GM03348 (cell line): ENCODE data around the gene PRKCA.
A peak's percentile ranks its signal among the peaks of the same experiment; 100 is the strongest.

Experiments
- DNase-seq: peaks from one replicate; pipeline ENCODE4 v3.0.0; 2012; ENCODE audit warnings: low spot score

PRKCA gene

DNA sequence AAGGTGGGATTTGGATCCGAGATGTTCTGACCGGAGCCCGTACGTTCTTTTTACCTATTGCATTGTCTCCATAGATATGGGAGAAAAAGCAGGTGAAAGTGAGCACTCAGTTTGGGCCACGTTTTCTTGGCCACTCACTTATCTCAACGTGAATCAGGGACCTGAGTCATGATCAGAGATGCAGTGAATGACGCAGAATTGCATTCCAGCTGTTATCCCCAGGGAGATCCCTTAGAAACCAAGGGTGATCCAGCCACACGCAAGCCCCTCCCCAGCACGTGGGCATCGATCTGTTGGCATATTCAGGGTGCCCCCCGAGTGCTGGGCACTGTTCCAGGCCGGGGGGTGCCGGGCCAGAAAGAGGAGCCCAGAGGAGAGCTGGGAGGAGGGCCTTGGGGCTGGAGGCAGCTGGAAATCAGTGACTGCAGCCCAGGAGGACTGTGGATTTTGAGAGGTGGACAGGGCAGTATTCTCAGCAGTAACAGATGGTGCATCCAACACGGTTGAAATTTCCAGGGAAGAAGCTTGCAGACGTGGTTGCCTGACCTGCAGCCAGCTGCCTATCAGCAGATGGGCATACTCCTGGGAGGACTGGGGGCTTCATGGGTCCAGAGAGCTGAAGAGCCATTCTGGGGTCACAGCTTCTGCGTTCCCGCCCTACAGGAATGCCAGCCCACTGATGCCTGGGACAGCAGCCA, 445.3 kb downstream of the PRKCA start:
- DNase-seq: peak; percentile 74

- no peak for DNase-seq
Measured at GRCh38 chr17:66748578-66748977, 446.2 kb downstream of the PRKCA start.

GRCh38 chr17:66749217-66749832, 446.9 kb downstream of the PRKCA start:
- DNase-seq: no peak

DNA sequence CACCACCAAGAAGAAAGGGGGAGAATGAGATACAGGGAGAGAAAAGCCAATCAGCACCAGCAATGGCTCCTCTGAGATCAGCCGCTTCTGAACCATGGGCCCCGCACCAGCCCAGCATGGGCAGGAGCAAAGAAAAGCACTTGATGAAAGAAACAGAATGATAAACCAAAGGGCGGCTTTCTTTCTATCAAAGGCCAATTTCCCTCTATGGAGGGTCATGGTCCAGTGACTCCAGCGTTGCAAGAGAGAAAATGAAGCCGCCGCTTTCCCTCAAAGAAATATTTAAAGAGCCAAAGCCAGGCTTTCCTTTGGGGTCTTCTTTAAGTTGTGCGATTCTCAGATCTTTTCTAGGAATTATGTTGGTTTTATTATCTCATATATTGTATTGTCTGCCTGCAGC, 447.7 kb downstream of the PRKCA start:
- DNase-seq: no peak

- DNase-seq: no peak
Measured at GRCh38 chr17:66750781-66751543, 448.5 kb downstream of the PRKCA start.

DNA sequence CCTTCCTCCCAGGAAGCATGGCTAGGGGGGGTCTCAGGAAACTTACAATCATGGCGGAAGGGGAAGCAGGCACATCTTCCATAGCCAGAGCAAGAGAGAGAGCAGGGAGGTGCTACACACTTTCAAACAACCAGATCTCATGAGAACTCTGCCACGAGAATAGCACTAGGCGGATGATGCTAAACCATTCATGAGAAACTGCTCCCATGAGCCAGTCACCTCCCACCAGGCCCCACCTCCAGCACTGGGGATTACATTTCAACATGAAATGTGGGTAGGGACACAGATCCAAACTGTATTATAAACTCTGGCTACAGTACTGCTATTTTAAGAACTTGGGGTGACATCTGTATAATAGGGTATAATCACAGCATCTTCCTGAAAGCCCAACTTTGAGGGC, 449.4 kb downstream of the PRKCA start:
- DNase-seq: no peak

DNA sequence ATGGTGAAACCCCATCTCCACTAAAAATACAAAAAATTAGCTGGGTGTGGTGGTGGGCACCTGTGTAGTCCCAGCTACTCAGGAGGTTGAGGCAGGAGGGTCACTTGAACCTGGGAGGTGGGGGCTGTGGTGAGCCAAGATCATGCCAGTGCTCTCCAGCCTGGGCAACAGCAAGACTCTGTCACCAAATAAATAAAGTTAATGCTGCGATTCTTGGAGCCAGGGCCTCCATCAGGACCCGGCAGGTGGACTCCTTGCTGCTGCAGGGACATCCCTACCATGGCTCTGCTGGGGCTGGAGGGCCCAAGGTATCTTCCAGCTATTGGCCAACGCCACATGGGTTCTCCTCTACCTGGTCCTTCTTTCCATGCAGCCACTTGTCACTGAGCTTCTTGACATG, 450.0 kb downstream of the PRKCA start:
- DNase-seq: no peak

- DNase-seq: no peak
Measured at GRCh38 chr17:66753126-66753920, 450.9 kb downstream of the PRKCA start.

DNA sequence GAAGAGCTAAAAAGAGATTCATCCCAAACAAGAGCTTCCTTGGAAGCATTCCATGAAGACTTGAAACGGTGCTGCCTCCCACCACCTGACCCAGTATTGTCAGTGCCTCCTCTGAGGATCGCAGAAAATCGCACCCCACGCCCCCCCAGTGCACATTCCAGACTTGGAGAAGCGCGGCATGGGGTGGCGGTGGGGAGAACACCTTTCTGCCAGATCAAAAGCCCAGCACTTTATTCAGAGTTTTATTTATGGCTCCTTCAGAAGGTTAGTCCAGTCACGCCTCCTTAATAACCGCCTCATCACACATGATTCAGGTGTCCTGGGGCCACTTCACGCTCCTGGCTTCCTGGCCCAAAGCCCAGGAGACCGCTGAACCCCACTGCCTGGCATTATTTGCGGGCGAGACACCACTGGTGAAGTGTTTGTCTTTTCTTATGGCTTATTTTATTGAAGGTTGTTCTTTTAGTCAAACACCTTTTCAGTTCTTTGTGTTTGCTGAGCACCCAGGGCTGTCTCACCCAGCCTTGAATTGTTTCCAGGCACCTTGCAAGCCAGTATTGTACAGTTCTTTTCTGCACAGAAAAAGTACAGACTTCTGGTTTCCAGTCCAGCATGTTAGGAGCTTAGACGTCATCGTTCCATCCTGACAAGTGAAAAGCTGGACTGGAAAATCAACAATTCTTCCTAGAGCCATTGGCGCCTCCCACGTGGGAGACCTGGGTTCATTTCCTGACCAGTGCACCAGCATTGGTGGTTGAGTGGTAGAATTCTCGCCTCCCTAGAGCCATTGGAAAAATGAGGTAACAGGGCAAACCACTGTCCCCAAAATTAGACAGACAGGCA, 452.9 kb downstream of the PRKCA start:
- DNase-seq: no peak

GRCh38 chr17:66755944-66756290, 453.5 kb downstream of the PRKCA start:
- DNase-seq: no peak

GRCh38 chr17:66760324-66760723, 457.9 kb downstream of the PRKCA start:
- no peak for DNase-seq

DNA sequence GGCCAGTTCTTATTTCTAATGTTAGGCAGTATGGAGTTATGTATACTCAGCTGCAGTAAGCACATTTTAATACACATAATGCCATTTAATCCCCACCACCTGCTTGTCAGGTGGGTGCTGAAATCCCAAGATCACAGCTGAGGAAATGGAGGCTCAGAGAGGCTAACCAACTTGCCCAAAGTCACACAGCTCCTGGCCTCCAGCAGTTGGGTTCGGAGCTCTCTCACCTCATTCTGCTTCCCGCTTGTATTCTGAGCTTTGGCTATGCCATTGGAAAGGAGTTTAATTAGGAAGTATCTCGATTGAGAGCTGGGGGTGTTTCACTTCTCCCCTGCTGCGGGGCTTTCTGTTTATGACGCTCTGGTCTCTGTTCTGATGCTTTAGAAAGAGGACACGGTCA, 459.9 kb downstream of the PRKCA start:
- DNase-seq: no peak

DNA sequence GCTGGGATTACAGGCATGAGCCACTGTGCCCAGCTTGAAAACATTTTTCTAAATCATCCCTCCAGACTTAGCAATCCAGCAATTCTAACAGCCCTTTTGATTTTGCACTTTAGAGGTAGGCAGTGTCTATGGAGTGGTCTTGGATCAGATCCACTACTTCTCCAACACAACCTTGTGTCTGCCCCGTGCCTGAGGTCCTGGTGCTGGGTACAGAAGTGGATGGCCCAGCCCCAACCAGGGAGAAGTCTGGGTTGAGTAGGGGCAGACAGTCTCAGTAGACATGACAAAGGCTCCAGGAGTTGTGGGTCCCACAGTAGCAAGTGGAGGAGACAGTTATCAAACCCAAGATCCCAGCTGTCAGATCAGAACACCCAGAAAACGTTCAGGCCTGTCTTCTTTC, 460.6 kb downstream of the PRKCA start:
- no peak for DNase-seq

DNA sequence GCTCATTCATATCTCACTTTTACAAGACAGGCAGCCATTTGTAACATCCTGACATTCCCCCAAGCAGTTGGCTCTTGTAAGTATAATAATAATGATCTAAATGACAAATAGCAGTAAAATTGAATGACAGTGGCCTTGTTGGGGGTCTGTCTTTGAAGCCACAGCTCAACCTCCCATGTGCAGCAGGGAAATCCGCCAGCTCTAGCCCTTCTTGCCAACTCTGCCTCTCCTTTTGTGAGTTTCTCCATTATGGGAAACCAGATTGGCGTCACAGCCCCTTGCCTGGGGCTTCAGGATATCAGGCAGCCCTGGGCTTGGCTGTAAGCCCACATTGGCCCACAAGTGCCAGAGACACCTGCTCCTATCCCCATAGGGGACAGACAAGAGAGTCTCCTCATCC, 462.1 kb downstream of the PRKCA start:
- DNase-seq: no peak

GRCh38 chr17:66767154-66767933, 464.9 kb downstream of the PRKCA start:
- DNase-seq: no peak

DNA sequence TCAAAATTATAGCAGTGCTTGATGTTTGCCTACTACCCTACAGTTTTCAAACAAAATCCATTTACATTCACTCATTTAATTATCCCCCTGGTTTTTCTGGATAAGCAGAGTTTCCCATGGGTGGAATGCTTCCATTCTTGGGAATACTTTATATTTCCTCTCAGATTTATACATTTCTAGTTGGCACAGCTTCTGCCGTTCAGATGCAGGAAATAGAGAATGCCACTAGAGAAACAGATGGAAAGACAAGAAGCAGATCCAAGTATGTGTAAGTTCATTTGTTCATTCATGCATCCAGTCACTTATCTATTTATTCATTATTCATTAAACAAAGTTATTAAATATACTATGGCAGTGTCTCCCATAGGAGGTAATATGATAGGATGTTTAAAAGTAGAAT, 467.5 kb downstream of the PRKCA start:
- DNase-seq: no peak

GRCh38 chr17:66772148-66772812, 469.9 kb downstream of the PRKCA start:
- DNase-seq: no peak

- DNase-seq: no peak
Measured at GRCh38 chr17:66775271-66775670, 472.9 kb downstream of the PRKCA start.

DNA sequence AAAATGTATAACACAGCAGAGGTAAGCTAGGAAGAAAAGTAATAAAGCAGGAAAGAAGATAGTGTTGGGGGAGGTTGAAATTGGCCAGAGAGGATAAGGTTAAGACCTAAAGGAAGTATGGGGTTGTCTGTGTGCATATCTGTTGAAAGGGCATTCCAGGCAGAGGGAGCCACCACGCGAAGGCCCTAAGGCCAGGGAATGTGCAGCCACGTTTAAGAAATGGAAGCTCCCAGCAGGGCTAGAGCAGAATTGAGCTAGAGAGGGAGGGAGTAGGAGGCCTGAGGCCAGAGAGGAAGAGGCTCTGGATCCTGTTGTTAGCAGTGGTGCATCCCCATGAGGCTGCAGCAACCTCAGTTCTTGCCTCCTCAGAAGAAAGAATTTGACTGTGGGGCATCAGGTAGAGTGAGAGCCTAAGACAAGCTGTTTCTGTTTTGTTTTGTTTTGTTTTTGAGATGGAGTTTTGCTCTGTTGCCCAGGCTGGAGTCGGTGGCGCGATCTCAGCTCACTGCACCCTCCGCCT, 473.5 kb downstream of the PRKCA start:
- no peak for DNase-seq
